GM12864 (cell line): ENCODE results near the gene IFNA16.
"Not testable (repeated sequence)": the region's sequence is repeated elsewhere in the genome, so short reads cannot be mapped to it uniquely, and the experiment has no call there.

ENCODE experiments used
- DNase-seq: peaks from one replicate; pipeline ENCODE4 v3.0.0-alpha.2; 2011; ENCODE audit warnings: low read depth
- H3K4me3 ChIP-seq: 2 replicates; pipeline ENCODE4 v1.5.1; 2011; ENCODE audit warnings: mild to moderate bottlenecking, low read depth, low read length, control low read depth
- TF ChIP-seq, protein P1 (sequence below): IDR thresholded peaks from 2 replicates; pipeline ENCODE4 v1.5.1; 2011; ENCODE audit warnings: low read depth, mild to moderate bottlenecking, moderate library complexity, low read length, control low read depth, inconsistent platforms; ENCODE audit errors: missing control alignments

The IFNA16 gene

DNA sequence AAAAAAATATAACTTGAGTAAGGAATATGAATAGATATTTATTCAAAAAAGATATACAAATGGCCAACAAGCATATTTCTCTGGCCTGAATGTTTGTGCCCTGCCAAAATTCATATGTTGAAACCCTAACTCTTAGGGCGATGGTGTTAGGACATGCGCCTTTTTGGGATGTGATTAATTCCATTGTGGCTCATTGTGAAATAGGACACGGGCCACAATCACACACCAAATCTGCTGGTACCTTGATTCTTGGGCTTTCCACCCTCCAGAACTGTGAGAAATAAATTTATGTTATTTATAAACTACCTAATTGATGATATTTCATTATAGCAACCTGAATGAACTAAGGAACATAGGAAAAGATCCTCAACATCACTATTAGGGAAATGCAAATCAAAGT, 45.0 kb downstream of the IFNA16 start:
- no peak for DNase-seq
- H3K4me3 ChIP-seq = no peak overlapping the region
- TF ChIP-seq, protein P1, sequence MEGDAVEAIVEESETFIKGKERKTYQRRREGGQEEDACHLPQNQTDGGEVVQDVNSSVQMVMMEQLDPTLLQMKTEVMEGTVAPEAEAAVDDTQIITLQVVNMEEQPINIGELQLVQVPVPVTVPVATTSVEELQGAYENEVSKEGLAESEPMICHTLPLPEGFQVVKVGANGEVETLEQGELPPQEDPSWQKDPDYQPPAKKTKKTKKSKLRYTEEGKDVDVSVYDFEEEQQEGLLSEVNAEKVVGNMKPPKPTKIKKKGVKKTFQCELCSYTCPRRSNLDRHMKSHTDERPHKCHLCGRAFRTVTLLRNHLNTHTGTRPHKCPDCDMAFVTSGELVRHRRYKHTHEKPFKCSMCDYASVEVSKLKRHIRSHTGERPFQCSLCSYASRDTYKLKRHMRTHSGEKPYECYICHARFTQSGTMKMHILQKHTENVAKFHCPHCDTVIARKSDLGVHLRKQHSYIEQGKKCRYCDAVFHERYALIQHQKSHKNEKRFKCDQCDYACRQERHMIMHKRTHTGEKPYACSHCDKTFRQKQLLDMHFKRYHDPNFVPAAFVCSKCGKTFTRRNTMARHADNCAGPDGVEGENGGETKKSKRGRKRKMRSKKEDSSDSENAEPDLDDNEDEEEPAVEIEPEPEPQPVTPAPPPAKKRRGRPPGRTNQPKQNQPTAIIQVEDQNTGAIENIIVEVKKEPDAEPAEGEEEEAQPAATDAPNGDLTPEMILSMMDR = no peak

DNA sequence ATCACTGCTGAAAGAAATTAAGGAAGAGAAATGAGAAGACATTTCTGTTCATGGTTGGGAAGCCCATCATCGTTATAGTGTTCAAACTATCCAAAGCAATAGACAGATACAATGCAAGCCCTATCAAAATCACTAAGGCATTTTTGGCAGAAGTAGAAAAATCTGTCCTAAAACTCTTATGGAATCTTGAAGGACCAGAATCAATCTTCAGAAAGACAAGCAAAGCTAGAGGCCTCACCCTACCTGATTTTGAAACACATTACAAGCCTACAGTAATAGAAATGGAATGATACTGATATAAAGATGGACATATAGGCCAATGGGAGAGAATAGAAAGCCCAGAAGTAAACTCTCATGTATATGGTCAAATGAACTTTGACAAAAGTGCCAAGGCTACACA, 45.8 kb downstream of the IFNA16 start:
- no peak overlapping the region for H3K4me3 ChIP-seq
- no peak for DNase-seq
- TF ChIP-seq, protein P1 = no peak

DNA sequence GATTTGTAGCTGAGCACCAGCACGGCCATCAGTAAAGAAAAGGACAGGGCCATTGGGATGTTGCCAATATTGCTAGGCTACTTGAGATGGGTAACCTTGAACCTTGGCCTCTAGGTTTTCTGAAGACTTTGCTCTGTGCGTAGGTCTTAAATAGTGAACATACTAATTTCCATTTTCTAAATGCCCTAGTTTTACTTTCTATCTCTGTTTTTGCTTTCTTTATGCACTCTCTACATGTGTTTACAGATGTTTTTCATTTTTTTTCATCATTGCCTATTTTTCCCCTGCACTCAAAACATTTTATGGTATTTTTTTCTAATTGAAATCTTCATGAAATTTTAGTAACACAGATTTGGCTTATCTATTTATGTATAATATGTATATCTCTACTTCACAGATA, 50.6 kb downstream of the IFNA16 start, which contains the start of gene IFNA21:
Gene IFNA21 (minus strand): TSS at position 101 of the 400 bp plus-strand sequence. CDS start 48 bp downstream, at position 53.
- not testable (repeated sequence) for DNase-seq, H3K4me3 ChIP-seq
